Breast epithelium (tissue), 4 donors: Measurements from ENCODE around the gene PCDHGA3. TPM values are rescaled to one million over a fixed set of nuclear protein-coding genes. Genes with fewer than 3 reads are reported as not detected.
A peak's percentile ranks its signal among the peaks of the same experiment; 100 is the strongest.
"Not testable (repeated sequence)": the region's sequence is repeated elsewhere in the genome, so short reads cannot be mapped to it uniquely, and the experiment has no call there.

ENCODE experiments used
- DNase-seq, 2 donors: peaks; one replicate each; pipeline ENCODE4 v3.0.0-alpha.2; 2019; ENCODE audit warnings: low spot score in 2 of 2
- H3K27ac ChIP-seq, 2 donors: fragments of 200-600 bp; sonication (generic) in 1 of 2; one replicate each; pipeline ENCODE4 v1.5.1; 2016 to 2019; ENCODE audit warnings: mild to moderate bottlenecking in 1 of 2
- H3K27me3 ChIP-seq, 2 donors: fragments of 200-600 bp; sonication (generic) in 1 of 2; one replicate each; pipeline versions ENCODE4 v1.5.1 to v1.6.0; 2017 to 2019; ENCODE audit warnings: control low read depth in 1 of 2, mild to moderate bottlenecking in 1 of 2
- H3K36me3 ChIP-seq: fragments of 200-600 bp; one replicate; pipeline ENCODE4 v1.5.1; 2019
- H3K4me1 ChIP-seq, 2 donors: fragments of 200-600 bp; sonication (generic); one replicate each; pipeline ENCODE4 v1.5.1; 2016 to 2019; ENCODE audit warnings: control low read depth in 1 of 2
- H3K4me3 ChIP-seq, 3 donors: fragments of 200-600 bp; sonication (generic); 1 replicate in 2 of 3; 2 replicates in 1 of 3; pipeline ENCODE4 v1.5.1; 2016 to 2019; ENCODE audit warnings: mild to moderate bottlenecking in 3 of 3, moderate library complexity in 2 of 3
- H3K9me3 ChIP-seq, 2 donors: fragments of 200-600 bp; sonication (generic) in 1 of 2; one replicate each; pipeline ENCODE4 v1.5.1; 2016 to 2019; ENCODE audit warnings: control low read depth in 1 of 2
- CTCF ChIP-seq, 3 donors: fragments of 450-650 bp; IDR thresholded peaks; one replicate each; pipeline ENCODE4 v1.5.1; 2016 to 2017; ENCODE audit warnings: antibody characterized with exemption in 3 of 3, mild to moderate bottlenecking in 3 of 3, moderate library complexity in 3 of 3
- POLR2A ChIP-seq: fragments of 450-650 bp; IDR thresholded peaks from one replicate; pipeline ENCODE4 v1.6.1; 2016; ENCODE audit warnings: antibody characterized with exemption, mild to moderate bottlenecking, moderate library complexity
- POLR2AphosphoS5 ChIP-seq, 3 donors: sonication (generic); formaldehyde crosslinking; IDR thresholded peaks; one replicate each; pipeline ENCODE4 v1.6.1; 2017; ENCODE audit warnings: antibody characterized with exemption in 3 of 3
- intact Hi-C: fragments of 100-400 bp; cut with DNase I; formaldehyde crosslinking; loops from one replicate; pipeline ENCODE4 v1.15.1; 2023; ENCODE audit warnings: low total_unique reads
- total RNA-seq, 3 donors: library from RNA; depleted of rRNA; stranded (reverse); fragments of >200 nt; gene quantifications; one replicate each; pipeline ENCODE4 v1.1.0, GENCODE V29; 2016

The PCDHGA3 gene
- total RNA-seq, 3 donors from 2014 or later: 4.3 to 5.9 (median 5.0) TPM

GRCh38 chr5:141342773-141343172 is 856 bp upstream of the PCDHGA3 start:
- no peak for DNase-seq
- no peaks in the 10 kb centered on the region for H3K27me3 ChIP-seq
- H3K27ac ChIP-seq: no peak overlapping the region
- no peaks in the 10 kb centered on the region for H3K4me1 ChIP-seq
- H3K4me3 ChIP-seq: no peak overlapping the region
- TF ChIP-seq CTCF (IDR thresholded peaks at IDR 0.05) (no peak), POLR2A (no peak), POLR2AphosphoS5 (IDR thresholded peaks at IDR 0.05) (no peak)
- H3K36me3 ChIP-seq: no peaks in the 10 kb centered on the region
- intact Hi-C loops: no loop called here
- H3K9me3 ChIP-seq: peaks cover 85 to 98% of the 10 kb centered on the region in 2 donors

- Histone ChIP-seq H3K27ac (no peak overlapping the region), H3K9me3 (peaks cover 79 to 98% of the 10 kb centered on the region in 2 donors), H3K36me3 (no peaks in the 10 kb centered on the region), H3K27me3 (no peaks in the 10 kb centered on the region), H3K4me1 (no peaks in the 10 kb centered on the region), H3K4me3 (peak overlapping the region; percentile 7 to 42 (median 13))
- TF ChIP-seq POLR2AphosphoS5 (IDR thresholded peaks at IDR 0.05): no peak
- TF ChIP-seq POLR2A: no peak
- no peak for TF ChIP-seq CTCF (IDR thresholded peaks at IDR 0.05)
- intact Hi-C loops: no loop called here
- DNase-seq: no peak
Measured at GRCh38 chr5:141343953-141344463, 379 bp downstream of the PCDHGA3 start.

DNA sequence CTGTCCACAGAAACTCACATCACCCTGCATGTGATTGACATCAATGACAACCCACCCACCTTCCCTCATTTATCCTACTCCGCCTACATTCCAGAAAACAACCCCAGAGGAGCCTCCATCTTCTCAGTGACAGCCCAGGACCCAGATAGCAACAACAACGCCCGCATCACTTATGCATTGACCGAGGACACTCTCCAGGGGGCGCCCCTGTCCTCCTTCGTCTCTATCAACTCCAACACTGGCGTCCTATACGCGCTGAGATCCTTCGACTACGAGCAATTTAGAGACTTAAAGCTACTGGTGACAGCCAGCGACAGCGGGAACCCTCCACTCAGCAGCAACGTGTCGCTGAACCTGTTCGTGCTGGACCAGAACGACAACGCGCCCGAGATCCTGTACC is 1.7 kb downstream of the PCDHGA3 start:
- no peaks in the 10 kb centered on the region for H3K4me1 ChIP-seq
- intact Hi-C loops: no loop called here
- H3K9me3 ChIP-seq: peaks cover 71 to 93% of the 10 kb centered on the region in 2 donors
- TF ChIP-seq POLR2AphosphoS5 (IDR thresholded peaks at IDR 0.05) (no peak), CTCF (IDR thresholded peaks at IDR 0.05) (no peak), POLR2A (no peak)
- DNase-seq: no peak
- H3K27me3 ChIP-seq: no peaks in the 10 kb centered on the region
- H3K4me3 ChIP-seq: peak overlapping the region in 1 of 3 donors; percentile 17
- H3K27ac ChIP-seq: no peak overlapping the region
- no peaks in the 10 kb centered on the region for H3K36me3 ChIP-seq

DNA sequence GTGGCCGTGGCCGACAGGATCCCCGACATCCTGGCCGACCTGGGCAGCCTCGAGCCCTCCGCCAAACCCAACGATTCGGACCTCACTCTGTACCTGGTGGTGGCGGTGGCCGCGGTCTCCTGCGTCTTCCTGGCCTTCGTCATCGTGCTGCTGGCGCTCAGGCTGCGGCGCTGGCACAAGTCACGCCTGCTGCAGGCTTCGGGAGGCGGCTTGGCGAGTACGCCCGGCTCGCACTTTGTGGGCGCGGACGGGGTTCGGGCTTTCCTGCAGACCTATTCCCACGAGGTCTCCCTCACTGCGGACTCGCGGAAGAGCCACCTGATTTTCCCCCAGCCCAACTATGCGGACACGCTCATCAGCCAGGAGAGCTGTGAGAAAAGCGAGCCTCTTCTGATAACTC is 2.4 kb downstream of the PCDHGA3 start:
- H3K4me1 ChIP-seq, H3K27me3 ChIP-seq, DNase-seq, H3K36me3 ChIP-seq, intact Hi-C loops, H3K4me3 ChIP-seq, H3K27ac ChIP-seq: not testable (repeated sequence)
- H3K9me3 ChIP-seq: peaks cover 71 to 93% of the 10 kb centered on the region in 2 donors

- H3K4me3 ChIP-seq: peak within 1 kb of the TSS in 1 of 3 donors; percentile 45
- no peaks in the 10 kb centered on the region for H3K4me1 ChIP-seq
- H3K36me3 ChIP-seq: no peaks in the 10 kb centered on the region
- peak in 1 of 3 donors; percentile 35 for TF ChIP-seq CTCF (IDR thresholded peaks at IDR 0.05)
- no peak for TF ChIP-seq POLR2A
- no peak for TF ChIP-seq POLR2AphosphoS5 (IDR thresholded peaks at IDR 0.05)
- peaks cover 63 to 89% of the 10 kb centered on the region in 2 donors for H3K9me3 ChIP-seq
- H3K27me3 ChIP-seq: peaks cover 0 to 3% of the 10 kb centered on the region in 2 donors
- no peak for DNase-seq
- no peak within 1 kb of the TSS for H3K27ac ChIP-seq
- intact Hi-C loops: loop anchor here (2.0 kb wide), 1 partner anchor 29 kb away; no protein-coding TSS in a partner anchor
Measured at GRCh38 chr5:141349917-141350619, 6.4 kb downstream of the PCDHGA3 start, which contains the start of gene PCDHGB1. Gene PCDHGB1 (plus strand): TSS chr5:141350099. CDS start chr5:141350261, 162 bp downstream.
